Lung (tissue), 12 donors: Measurements from ENCODE around the gene PLEKHF1. TPM values are rescaled to one million over a fixed set of nuclear protein-coding genes. Genes with fewer than 3 reads are reported as not detected.

Experiments used
- ATAC-seq: fragments of 200-7000 bp; cut with Tn5 transposase; one replicate; pipeline ENCODE4 v1.9.1; 2020; ENCODE audit warnings: moderate number of reproducible peaks; ENCODE audit not compliant: insufficient read depth, low FRiP score
- DNase-seq, 3 donors: peaks; one replicate each; pipeline ENCODE4 v3.0.0-alpha.2; 2013 to 2017
- H3K27ac ChIP-seq, 2 donors: one replicate each; pipeline ENCODE4 v1.5.1; 2013; ENCODE audit warnings: mild to moderate bottlenecking in 2 of 2, moderate library complexity in 2 of 2, control low read depth in 1 of 2, inconsistent platforms in 1 of 2, low read depth in 1 of 2, low read length in 1 of 2
- H3K27me3 ChIP-seq, 3 donors: one replicate each; pipeline ENCODE4 v1.5.1; 2013; ENCODE audit warnings: low read length in 2 of 3; ENCODE audit not compliant: control insufficient read depth in 3 of 3, insufficient read depth in 3 of 3
- H3K36me3 ChIP-seq, 4 donors: one replicate each; pipeline ENCODE4 v1.5.1; 2013; ENCODE audit warnings: low read length in 4 of 4, mild to moderate bottlenecking in 1 of 4, moderate library complexity in 1 of 4; ENCODE audit not compliant: control insufficient read depth in 4 of 4, insufficient read depth in 4 of 4
- H3K4me1 ChIP-seq, 5 donors: one replicate each; pipeline ENCODE4 v1.5.1; 2013; ENCODE audit warnings: low read length in 5 of 5, mild to moderate bottlenecking in 2 of 5, moderate library complexity in 1 of 5; ENCODE audit not compliant: control insufficient read depth in 5 of 5, insufficient read depth in 5 of 5
- H3K4me3 ChIP-seq: one replicate; pipeline ENCODE4 v1.5.1; 2013; ENCODE audit warnings: mild to moderate bottlenecking, control low read depth, moderate library complexity
- H3K9ac ChIP-seq, 2 donors: one replicate each; pipeline ENCODE4 v1.5.1; 2013; ENCODE audit warnings: low read length in 2 of 2, control low read depth in 1 of 2; ENCODE audit not compliant: insufficient read depth in 1 of 2
- H3K9me3 ChIP-seq, 4 donors: one replicate each; pipeline ENCODE4 v1.5.1; 2013; ENCODE audit warnings: low read length in 3 of 4, mild to moderate bottlenecking in 1 of 4, moderate library complexity in 1 of 4; ENCODE audit not compliant: control insufficient read depth in 4 of 4, insufficient read depth in 3 of 4
- WGBS, 2 donors: extraction: QIAGEN DNeasy Blood & Tissue Kit; methylation state at CpG; one replicate each; pipeline ENCODE4 v1.1.7; 2013; 5-methylcytosine and 5-hydroxymethylcytosine counted together
- polyA plus RNA-seq, 2 donors: library from polyadenylated mRNA; stranded (reverse); fragments of 200-250 nt; gene quantifications; one replicate each; pipeline ENCODE4 v1.2.1, GENCODE V29; 2013
- total RNA-seq, 2 donors: library from RNA; depleted of rRNA in 1 of 2; stranded (reverse); fragments of >200 nt in 1 of 2; gene quantifications; one replicate each; pipeline ENCODE4 v1.2.1, GENCODE V29; 2014 to 2021
- TF ChIP-seq, protein P1 (sequence below): IDR thresholded peaks from 2 replicates; pipeline ENCODE4 v1.5.1; 2012; ENCODE audit warnings: mild to moderate bottlenecking; ENCODE audit errors: control extremely low read depth, extremely low read depth
- donor health status: control.
- donor health status: control.
- donor health status: Bipolar disorder and iron deficiency.
- donor health status: healthy.
- donor health status: DM: yes; HTN: yes; CAD: no.

Gene PLEKHF1
- total and polyA plus RNA-seq, 4 donors, result 5.7 to 13.2 (median 10.4) TPM

DNA sequence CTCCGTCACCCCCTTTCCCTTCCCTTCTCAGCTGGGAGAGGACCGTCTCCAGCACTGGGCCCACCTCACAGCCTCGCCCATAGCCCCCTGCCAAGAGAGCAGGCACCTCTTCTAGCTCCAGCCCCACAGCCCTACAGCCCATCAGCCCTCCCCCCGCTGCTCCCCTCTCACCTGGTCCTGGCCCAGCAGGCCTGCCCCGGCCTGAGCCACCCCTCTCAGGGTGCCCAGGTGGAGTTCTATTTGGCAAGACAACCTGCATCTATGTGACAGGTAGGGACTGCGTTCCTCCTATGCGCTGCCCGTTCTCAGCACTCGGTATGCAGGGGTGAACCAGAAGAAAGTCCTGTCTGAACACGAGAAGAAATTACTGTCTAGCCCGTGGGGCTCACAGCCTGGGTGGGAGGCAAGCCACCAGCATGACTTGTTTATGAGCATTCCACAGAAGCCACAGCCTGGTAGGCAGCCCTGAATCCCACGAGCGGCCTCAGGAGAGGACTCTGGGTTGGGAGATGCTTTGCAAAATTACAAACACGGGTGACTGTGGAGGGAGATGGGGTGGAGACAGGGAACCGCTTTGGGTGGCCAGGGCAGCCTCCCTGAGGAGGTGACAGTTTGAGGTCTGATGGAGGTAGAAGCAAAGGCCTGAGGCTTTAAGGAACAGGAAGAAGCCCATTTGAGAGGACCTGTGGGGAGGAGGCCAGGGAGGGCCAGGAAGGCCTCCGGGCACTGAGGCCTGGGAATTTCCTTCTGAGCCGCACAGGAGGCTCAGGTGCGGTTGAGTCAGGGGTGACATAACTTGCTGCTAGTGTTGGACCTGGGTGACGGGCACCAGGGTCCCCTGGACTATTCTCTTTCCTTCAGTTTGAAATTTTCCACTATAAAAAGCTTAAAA lies 1.2 kb upstream of the PLEKHF1 start:
- Histone ChIP-seq H3K4me1 (peaks cover 9 to 27% (median 17%) of the 10 kb centered on the region in 5 donors), H3K27me3 (no peaks in the 10 kb centered on the region), H3K9ac (no peak overlapping the region), H3K36me3 (no peaks in the 10 kb centered on the region), H3K27ac (peak overlapping the region; percentile 1 to 70), H3K4me3 (no peak overlapping the region), H3K9me3 (no peaks in the 10 kb centered on the region)
- DNase-seq (no peak), ATAC-seq (no peak)
- 93 to 95% methylated on average over 19 of the region's 19 CpGs for WGBS, 2 donors
- TF ChIP-seq, protein P1, sequence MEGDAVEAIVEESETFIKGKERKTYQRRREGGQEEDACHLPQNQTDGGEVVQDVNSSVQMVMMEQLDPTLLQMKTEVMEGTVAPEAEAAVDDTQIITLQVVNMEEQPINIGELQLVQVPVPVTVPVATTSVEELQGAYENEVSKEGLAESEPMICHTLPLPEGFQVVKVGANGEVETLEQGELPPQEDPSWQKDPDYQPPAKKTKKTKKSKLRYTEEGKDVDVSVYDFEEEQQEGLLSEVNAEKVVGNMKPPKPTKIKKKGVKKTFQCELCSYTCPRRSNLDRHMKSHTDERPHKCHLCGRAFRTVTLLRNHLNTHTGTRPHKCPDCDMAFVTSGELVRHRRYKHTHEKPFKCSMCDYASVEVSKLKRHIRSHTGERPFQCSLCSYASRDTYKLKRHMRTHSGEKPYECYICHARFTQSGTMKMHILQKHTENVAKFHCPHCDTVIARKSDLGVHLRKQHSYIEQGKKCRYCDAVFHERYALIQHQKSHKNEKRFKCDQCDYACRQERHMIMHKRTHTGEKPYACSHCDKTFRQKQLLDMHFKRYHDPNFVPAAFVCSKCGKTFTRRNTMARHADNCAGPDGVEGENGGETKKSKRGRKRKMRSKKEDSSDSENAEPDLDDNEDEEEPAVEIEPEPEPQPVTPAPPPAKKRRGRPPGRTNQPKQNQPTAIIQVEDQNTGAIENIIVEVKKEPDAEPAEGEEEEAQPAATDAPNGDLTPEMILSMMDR, result no peak

DNA sequence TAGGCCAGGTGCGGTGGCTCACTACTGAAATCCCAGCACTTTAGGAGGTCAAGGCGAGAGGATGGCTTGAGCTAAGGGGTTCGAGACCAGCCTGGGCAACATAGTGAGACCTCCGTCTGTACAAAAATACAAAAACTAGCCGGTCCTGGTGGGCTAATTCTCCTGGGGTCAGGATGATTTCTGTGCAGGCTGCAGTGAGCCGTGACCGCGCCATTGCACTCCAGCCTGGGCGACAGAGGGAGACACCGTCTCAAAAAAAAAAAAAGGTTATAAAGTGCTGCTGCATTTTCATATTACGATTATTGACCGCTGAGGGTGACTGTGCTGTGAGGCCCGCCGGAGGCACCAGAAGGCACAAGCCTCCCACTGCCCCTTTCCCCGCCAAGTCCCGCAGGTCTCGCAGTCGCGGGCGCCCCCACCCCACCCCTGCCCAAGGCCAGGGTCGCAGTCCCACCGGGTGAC lies 477 bp upstream of the PLEKHF1 start:
- 28 to 29% methylated on average over 20 to 22 of the region's 22 CpGs for WGBS, 2 donors
- H3K4me1 ChIP-seq, result peaks cover 9 to 27% (median 17%) of the 10 kb centered on the region in 5 donors
- H3K9ac ChIP-seq, result no peak overlapping the region

GRCh38 chr19:29665826-29666577 lies 741 bp downstream of the PLEKHF1 start:
- WGBS, 2 donors, result 9 to 18% methylated on average over 30 of the region's 30 CpGs
- TF ChIP-seq, protein P1, result no peak
- ATAC-seq (no peak), DNase-seq (peak in 2 of 3 donors; percentile 38 to 46)
- H3K4me3 ChIP-seq, result peak overlapping the region; percentile 88
- H3K36me3 ChIP-seq, result no peaks in the 10 kb centered on the region
- H3K27me3 ChIP-seq, result no peaks in the 10 kb centered on the region
- peak overlapping the region; percentile 86 to 87 for H3K27ac ChIP-seq
- no peak overlapping the region for H3K9ac ChIP-seq
- peaks cover 9 to 27% (median 17%) of the 10 kb centered on the region in 5 donors for H3K4me1 ChIP-seq
- no peaks in the 10 kb centered on the region for H3K9me3 ChIP-seq

More for the DNA sequence above, 477 bp upstream of the PLEKHF1 start:
- DNase-seq (no peak), ATAC-seq (no peak)
- no peaks in the 10 kb centered on the region for H3K36me3 ChIP-seq
- H3K27me3 ChIP-seq, result no peaks in the 10 kb centered on the region
- TF ChIP-seq, protein P1, result no peak
- H3K4me3 ChIP-seq, result peak overlapping the region; percentile 43
- no peaks in the 10 kb centered on the region for H3K9me3 ChIP-seq
- peak overlapping the region; percentile 58 to 70 for H3K27ac ChIP-seq
